GM19467 (cell line): ENCODE results near the gene CCR7.

Experiments
- ATAC-seq: cut with Tn5 transposase; IDR thresholded peaks from one replicate; pipeline ENCODE4 v1.9.1; 2021; ENCODE audit warnings: mild to moderate bottlenecking, moderate library complexity; ENCODE audit not compliant: unreplicated experiment

CCR7 gene

DNA sequence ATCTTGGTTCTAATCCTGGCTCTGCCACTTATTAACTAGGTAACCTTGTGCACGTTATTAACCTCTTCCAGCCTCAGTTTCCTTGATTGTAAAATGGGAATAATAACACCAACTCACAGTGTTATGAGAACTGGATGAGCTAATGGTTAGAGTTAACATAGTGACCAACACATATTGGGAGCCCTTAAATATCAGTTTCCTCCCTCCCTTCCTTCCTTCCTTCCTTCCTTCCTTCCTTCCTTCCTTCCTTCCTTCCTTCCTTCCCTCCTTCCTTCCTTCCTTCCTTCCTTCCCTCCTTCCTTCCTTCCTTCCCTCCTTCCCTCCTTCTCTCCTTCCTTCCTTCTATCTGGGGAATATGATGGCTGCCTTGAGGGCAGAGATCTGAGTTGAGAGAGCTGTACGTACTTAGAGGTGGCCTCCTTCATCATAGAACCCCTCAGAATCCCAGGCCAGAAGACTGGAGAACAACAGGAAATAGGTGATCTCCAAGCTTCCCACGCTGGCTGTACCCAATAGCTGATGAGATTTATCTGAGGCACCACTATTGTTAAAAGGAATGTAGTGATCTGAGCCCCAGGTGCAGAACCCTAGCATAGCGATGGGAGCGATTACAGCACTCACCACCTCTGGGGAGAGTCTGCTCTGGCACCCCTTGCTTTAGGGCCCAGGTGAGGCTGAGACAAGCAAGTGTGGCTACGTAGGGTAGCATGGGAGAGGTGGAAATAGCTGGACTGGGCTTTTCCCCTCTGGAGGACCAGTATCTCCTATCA is 26.2 kb downstream of the CCR7 start:
- ATAC-seq: no peak

DNA sequence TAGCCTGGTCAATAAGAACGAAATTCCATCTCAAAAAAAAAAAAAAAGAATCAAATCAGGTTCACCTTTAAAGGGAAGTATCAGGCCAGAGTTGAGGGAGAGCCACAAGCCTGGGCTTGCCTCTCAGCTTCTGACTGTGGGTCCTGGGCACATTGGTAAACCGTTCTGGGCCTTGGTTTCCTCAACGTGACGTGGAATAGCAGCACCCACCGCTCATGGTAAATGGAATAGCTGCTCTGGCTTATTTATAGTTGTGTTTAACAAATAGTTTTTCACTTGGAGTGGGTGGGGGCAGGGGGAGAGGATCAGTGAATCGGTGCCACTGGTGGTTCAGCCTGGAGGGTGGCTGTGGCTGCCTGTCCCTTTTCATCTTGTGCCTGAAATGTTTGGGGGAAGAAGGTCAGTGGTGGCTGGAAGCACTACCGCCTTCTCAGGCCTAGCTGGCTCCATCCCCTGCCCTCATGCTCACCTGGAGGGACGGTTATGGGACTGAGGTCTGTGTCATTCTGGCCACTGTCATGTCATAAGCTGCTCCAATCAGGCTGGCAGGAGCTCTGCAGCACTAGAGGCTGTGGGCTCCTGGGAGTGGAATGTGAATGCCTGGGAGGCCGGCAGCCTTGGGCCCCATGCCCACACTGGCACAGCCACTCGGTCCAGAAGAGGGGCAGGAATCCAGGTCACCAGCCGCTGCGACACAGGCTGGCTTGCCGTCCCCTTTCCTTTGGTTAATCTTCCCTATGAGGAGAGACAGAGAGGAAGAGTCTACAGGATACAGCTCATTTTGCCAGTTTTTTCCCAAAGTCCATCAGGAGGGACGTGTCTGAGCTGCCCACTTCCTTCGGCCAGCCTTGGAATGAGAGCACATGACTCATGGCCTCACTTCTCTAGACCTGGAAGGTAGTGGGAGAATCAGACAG is 27.0 kb downstream of the CCR7 start:
- ATAC-seq: no peak

- ATAC-seq: no peak
Observed at GRCh38 chr17:40536295-40537171, 28.7 kb downstream of the CCR7 start.

- no peak for ATAC-seq
Observed at GRCh38 chr17:40535924-40536294, 29.4 kb downstream of the CCR7 start.

GRCh38 chr17:40535438-40535837 is 29.8 kb downstream of the CCR7 start:
- ATAC-seq: no peak

DNA sequence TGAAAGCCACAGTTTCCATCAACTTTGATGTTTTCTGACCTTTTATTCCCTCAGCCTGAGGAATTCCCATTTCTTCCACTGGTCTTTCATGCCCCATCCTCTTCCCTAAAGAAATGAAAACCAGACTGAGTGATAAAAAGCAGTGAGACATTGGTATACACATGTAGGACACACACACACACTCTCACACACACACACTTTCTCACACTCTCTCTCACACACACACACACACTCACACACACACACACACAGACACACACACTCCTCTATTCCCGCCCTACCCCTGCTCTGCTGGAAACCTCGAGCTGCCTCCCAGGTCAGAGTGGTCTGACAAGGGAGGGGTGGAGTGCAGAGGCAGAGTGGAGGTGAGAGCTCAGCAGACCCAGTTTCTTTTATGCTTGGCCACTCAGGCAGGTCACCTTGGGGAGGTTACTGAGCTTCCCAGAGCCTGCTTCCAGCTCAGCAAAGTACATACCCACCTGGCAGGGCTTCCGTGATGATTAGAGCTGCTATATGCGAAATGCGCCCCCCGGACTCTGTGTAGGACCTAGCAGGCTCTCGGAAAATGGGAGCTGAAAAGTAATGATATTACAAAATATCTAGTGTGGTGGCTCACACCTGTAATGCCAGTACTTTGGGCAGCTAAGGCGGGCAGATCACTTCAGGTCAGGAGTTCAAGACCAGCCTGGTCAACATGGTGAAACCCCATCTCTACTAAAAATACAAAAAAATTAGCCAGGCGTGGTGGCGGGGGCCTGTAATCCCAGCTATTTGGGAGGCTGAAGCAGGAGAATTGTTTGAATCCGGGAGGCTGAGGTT is 30.7 kb downstream of the CCR7 start:
- ATAC-seq: no peak

DNA sequence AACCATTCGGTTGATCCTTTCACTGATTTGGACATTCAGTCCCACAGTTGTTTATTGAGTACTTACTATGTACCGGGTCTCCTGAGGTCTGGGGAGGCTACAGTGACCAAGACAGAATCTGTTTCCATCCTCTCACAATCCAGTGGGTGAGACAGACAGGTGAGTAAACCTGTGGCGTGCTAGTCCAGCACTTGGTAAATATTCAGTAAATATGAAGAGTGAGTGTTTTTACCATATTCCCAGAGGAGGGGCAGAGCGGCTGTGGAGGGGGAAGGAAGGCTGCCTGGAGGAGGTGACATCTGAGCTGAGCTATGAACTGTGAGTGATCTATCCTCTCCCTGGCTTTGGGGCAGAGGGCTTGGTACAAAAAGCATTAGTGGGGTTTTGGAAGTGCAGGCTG is 31.4 kb downstream of the CCR7 start:
- ATAC-seq: no peak

GRCh38 chr17:40532520-40533253 is 32.6 kb downstream of the CCR7 start:
- ATAC-seq: no peak

DNA sequence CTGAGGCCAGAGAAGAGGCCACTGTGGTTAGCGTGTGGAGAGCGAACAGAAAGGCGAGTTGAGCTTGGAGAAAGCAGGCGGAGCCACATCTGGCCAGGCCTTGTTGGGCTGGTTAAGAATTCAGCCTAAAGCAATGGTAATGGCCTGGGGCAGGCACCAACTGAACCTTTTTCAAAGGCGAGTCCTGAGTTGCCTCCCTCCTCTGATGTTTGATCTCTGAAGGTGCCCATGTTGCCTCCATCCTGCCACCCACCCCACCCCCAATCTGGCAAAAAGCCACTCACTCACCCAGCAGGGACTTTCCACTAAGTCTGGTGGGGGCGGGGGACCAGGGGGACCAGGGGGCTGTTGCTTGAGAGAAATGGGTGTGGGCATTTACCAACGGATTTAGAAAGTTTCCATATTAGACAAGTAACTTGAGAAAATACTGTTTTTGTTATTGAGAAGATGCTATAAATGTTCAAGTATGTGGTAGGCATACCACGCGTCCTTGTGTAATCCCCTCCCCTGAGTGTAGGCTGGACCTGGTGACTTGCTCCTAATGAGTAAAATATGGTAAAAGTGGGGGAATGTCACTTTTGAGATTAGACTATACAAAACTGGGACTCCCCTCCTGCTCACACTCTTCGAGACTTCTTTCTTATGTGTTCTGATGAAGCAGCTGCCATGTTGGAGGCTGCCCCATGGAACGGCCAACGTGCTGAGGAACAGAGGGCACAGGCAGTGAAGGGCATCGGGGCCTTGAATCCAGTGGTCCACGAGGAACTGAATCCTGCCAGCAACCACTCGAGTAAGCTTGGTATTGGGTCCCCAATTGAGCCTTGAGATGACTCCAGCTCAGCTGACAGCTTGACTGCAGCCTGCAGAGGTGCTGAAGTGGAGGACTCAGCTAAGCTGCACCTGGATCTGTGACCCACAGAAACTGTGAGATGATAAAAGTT is 34.0 kb downstream of the CCR7 start:
- no peak for ATAC-seq

- ATAC-seq: no peak
Observed at GRCh38 chr17:40530531-40530994, 34.7 kb downstream of the CCR7 start.

GRCh38 chr17:40529991-40530390 is 35.3 kb downstream of the CCR7 start:
- no peak for ATAC-seq

- ATAC-seq: no peak
Observed at GRCh38 chr17:40528692-40529417, 36.4 kb downstream of the CCR7 start.

- ATAC-seq: no peak
Observed at GRCh38 chr17:40526668-40527067, 38.6 kb downstream of the CCR7 start.

DNA sequence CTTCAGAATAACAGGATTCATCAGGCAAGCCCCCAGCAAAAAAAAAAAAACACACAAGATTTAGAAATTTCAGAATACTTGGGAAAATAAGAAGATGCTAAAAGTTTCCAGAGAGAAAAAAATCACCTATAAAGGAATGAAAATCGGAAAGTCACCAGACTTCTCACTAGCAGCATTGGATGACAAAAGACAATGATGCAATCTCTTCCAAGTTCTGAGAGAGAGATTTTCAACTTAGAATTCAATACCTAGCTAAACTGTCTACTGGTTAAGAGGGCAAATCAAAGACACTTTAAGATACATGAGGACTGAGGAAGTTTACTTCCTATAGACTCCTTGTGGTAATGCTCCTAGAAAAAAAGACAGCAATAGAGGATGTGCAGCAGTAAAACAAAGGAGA is 40.0 kb downstream of the CCR7 start:
- no peak for ATAC-seq

DNA sequence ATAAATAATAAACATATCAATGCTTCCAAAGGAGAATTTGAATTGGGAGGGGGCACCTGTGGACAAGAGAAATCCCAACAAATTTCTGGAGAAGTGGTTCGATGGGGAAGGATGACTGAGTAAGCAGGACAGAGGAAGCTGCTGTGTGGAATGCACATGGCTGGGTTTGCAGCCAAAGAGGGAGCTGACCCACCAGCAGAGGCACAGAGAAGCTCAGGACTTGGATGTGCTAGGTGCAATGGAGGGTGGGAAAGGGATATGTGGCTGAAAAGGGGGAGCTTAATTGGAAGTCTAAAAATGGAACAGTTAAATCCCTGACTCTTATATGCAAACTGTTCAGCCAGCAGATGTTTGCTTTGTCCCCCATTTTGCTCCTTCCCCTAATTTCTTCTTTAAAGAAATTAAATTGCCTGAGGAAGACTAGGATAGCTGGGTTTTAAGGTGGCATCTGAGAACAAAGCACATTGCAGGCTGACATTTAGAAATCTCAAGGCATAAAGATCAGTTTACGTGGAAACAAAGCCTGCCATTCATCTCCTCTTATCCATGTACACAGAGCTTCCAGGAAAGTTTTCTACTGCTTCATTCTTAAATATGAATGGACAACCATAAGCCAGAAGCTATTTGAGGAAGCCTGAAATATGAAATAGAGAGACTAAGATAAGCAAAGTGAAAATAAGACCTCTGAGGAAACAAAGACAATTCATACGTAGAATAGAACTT is 40.9 kb downstream of the CCR7 start:
- no peak for ATAC-seq

- ATAC-seq: no peak
Observed at GRCh38 chr17:40522961-40523310, 42.3 kb downstream of the CCR7 start.

GRCh38 chr17:40522250-40522960 is 42.9 kb downstream of the CCR7 start:
- no peak for ATAC-seq
